ENCODE results near the gene H6PD. TPM values are rescaled to one million over a fixed set of nuclear protein-coding genes. Genes with fewer than 3 reads are reported as not detected.

Gene H6PD
- total and polyA plus RNA-seq, 9 of the 15 experiments (the other 6 are each of a cell fraction or from before 2014, with no cell fraction given) = 0.04 to 2.5 (median 0.95) TPM

- TF ChIP-seq HCFC1 (IDR thresholded peaks at IDR 0.05; ENCODE audit: low read depth, low read length) (no peak; the same call in 1 of the 2 replicates), ZNF282 (CRISPR knock-in tag; IDR thresholded peaks at IDR 0.05) (peak; percentile 93; the same call in 1 of the 2 replicates), DIDO1 (tag; IDR thresholded peaks at IDR 0.05; ENCODE audit: low read depth) (0 out of 2 replicates have a peak, but pooled peaks have one; percentile 2), GATAD2B (IDR thresholded peaks at IDR 0.05; ENCODE audit: borderline replicate concordance) (peak; percentile 97), ADNP (tag; IDR thresholded peaks at IDR 0.05) (peak; percentile 86), ZFPM2 (CRISPR knock-in tag; IDR thresholded peaks at IDR 0.05) (0 out of 2 replicates have a peak, but pooled peaks have one; percentile 30), ZFX (CRISPR knock-in tag; IDR thresholded peaks at IDR 0.05) (peak; percentile 98), SMAD2 (IDR thresholded peaks at IDR 0.05; ENCODE audit: low read depth, low read length) (no peak), JUNB (CRISPR knock-in tag; conservative IDR thresholded peaks at IDR 0.05) (no peak), ZNF133 (CRISPR knock-in tag; IDR thresholded peaks at IDR 0.05) (no peak), TBP (optimal IDR thresholded peaks at IDR 0.05; ENCODE audit: low read depth, low read length) (peak; percentile 42)
- TF ChIP-seq, protein P1, sequence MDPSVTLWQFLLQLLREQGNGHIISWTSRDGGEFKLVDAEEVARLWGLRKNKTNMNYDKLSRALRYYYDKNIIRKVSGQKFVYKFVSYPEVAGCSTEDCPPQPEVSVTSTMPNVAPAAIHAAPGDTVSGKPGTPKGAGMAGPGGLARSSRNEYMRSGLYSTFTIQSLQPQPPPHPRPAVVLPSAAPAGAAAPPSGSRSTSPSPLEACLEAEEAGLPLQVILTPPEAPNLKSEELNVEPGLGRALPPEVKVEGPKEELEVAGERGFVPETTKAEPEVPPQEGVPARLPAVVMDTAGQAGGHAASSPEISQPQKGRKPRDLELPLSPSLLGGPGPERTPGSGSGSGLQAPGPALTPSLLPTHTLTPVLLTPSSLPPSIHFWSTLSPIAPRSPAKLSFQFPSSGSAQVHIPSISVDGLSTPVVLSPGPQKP (CRISPR knock-in tag; IDR thresholded peaks at IDR 0.05) = peak; percentile 73; the same call in 1 of the 2 replicates
- TF ChIP-seq, protein P2, sequence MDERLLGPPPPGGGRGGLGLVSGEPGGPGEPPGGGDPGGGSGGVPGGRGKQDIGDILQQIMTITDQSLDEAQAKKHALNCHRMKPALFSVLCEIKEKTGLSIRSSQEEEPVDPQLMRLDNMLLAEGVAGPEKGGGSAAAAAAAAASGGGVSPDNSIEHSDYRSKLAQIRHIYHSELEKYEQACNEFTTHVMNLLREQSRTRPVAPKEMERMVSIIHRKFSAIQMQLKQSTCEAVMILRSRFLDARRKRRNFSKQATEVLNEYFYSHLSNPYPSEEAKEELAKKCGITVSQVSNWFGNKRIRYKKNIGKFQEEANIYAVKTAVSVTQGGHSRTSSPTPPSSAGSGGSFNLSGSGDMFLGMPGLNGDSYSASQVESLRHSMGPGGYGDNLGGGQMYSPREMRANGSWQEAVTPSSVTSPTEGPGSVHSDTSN (CRISPR knock-in tag; IDR thresholded peaks at IDR 0.05; ENCODE audit: low read depth) = no peak
- TF ChIP-seq, protein P2 (tag; conservative IDR thresholded peaks at IDR 0.05; ENCODE audit: low read depth) = no peak
- TF ChIP-seq, protein P3, sequence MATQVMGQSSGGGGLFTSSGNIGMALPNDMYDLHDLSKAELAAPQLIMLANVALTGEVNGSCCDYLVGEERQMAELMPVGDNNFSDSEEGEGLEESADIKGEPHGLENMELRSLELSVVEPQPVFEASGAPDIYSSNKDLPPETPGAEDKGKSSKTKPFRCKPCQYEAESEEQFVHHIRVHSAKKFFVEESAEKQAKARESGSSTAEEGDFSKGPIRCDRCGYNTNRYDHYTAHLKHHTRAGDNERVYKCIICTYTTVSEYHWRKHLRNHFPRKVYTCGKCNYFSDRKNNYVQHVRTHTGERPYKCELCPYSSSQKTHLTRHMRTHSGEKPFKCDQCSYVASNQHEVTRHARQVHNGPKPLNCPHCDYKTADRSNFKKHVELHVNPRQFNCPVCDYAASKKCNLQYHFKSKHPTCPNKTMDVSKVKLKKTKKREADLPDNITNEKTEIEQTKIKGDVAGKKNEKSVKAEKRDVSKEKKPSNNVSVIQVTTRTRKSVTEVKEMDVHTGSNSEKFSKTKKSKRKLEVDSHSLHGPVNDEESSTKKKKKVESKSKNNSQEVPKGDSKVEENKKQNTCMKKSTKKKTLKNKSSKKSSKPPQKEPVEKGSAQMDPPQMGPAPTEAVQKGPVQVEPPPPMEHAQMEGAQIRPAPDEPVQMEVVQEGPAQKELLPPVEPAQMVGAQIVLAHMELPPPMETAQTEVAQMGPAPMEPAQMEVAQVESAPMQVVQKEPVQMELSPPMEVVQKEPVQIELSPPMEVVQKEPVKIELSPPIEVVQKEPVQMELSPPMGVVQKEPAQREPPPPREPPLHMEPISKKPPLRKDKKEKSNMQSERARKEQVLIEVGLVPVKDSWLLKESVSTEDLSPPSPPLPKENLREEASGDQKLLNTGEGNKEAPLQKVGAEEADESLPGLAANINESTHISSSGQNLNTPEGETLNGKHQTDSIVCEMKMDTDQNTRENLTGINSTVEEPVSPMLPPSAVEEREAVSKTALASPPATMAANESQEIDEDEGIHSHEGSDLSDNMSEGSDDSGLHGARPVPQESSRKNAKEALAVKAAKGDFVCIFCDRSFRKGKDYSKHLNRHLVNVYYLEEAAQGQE (IDR thresholded peaks at IDR 0.05; ENCODE audit: borderline replicate concordance) = no peak
- TF ChIP-seq, protein P3 (CRISPR knock-in tag; IDR thresholded peaks at IDR 0.05; ENCODE audit: low read depth) = peak; percentile 48; the same call in 1 of the 2 replicates
These were observed at the start of gene H6PD (continued) for GRCh38 chr1:9234223-9235095.
